Neuronal stem cell (in vitro differentiated cells): ENCODE results near the gene PSD4.

Experiments used
- DNase-seq: peaks from one replicate; pipeline ENCODE4 v3.0.0-alpha.2; 2013; ENCODE audit warnings: low spot score
- H2AFZ ChIP-seq: one replicate; pipeline ENCODE4 v1.6.1; 2013; ENCODE audit warnings: mild to moderate bottlenecking, low read length, inconsistent platforms
- H2AK5ac ChIP-seq: 2 replicates; pipeline ENCODE4 v1.6.1; 2013; ENCODE audit warnings: low read depth, mild to moderate bottlenecking, inconsistent platforms, low read length, moderate library complexity, mixed read lengths
- H2BK120ac ChIP-seq: 2 replicates; pipeline ENCODE4 v1.6.1; 2013; ENCODE audit warnings: low read depth, mild to moderate bottlenecking, inconsistent platforms, low read length, moderate library complexity, mixed read lengths
- H2BK12ac ChIP-seq: one replicate; pipeline ENCODE4 v1.6.1; 2013; ENCODE audit warnings: low read length, inconsistent platforms
- H2BK15ac ChIP-seq: 2 replicates; pipeline ENCODE4 v1.6.1; 2013; ENCODE audit warnings: mild to moderate bottlenecking, low read length, inconsistent platforms, mixed read lengths
- H2BK5ac ChIP-seq: one replicate; pipeline ENCODE4 v1.6.1; 2013; ENCODE audit warnings: inconsistent platforms, mild to moderate bottlenecking, low read length, moderate library complexity
- H3K14ac ChIP-seq: one replicate; pipeline ENCODE4 v1.6.1; 2013; ENCODE audit warnings: low read length, inconsistent platforms
- H3K18ac ChIP-seq: 2 replicates; pipeline ENCODE4 v1.6.1; 2013; ENCODE audit warnings: low read length, inconsistent platforms
- H3K23ac ChIP-seq: 2 replicates; pipeline ENCODE4 v1.6.1; 2013; ENCODE audit warnings: low read depth, mild to moderate bottlenecking, mixed read lengths, low read length, inconsistent platforms; ENCODE audit not compliant: poor library complexity
- H3K27ac ChIP-seq: replicated peaks from 3 replicates; pipeline ENCODE4 v1.5.1; 2013; ENCODE audit warnings: low read length, inconsistent platforms
- H3K27me3 ChIP-seq, 3 experiments: 2 replicates each; pipeline ENCODE4 v1.6.1; 2013; ENCODE audit warnings: low read length in 3 of 3, mild to moderate bottlenecking in 2 of 3, inconsistent platforms in 1 of 3, low read depth in 1 of 3, mixed read lengths in 1 of 3, moderate library complexity in 1 of 3; ENCODE audit not compliant: control insufficient read depth in 3 of 3, insufficient read depth in 3 of 3
- H3K36me3 ChIP-seq, 2 donors: replicated peaks in 1 of 2; 2 replicates each; pipeline ENCODE4 v1.6.1; 2013; ENCODE audit warnings: low read length in 2 of 2; ENCODE audit not compliant: control insufficient read depth in 2 of 2, insufficient read depth in 2 of 2
- H3K4ac ChIP-seq: 2 replicates; pipeline ENCODE4 v1.6.1; 2013; ENCODE audit warnings: inconsistent platforms, mild to moderate bottlenecking, low read length, moderate library complexity
- H3K4me1 ChIP-seq, 2 donors: 1 replicate in 1 of 2; 2 replicates in 1 of 2; pipeline ENCODE4 v1.6.1; 2013; ENCODE audit warnings: low read length in 2 of 2, low read depth in 1 of 2; ENCODE audit not compliant: control insufficient read depth in 2 of 2, insufficient read depth in 1 of 2
- H3K4me2 ChIP-seq: one replicate; pipeline ENCODE4 v1.6.1; 2013; ENCODE audit warnings: mild to moderate bottlenecking, low read length, inconsistent platforms; ENCODE audit not compliant: insufficient read depth, poor library complexity, severe bottlenecking
- H3K4me3 ChIP-seq, 2 donors: 2 replicates each; pipeline ENCODE4 v1.5.1; 2013; ENCODE audit warnings: low read length in 2 of 2, mild to moderate bottlenecking in 2 of 2, inconsistent platforms in 1 of 2, moderate library complexity in 1 of 2
- H3K79me1 ChIP-seq: one replicate; pipeline ENCODE4 v1.6.1; 2013; ENCODE audit warnings: low read depth, mild to moderate bottlenecking, inconsistent platforms, low read length, moderate library complexity
- H3K9ac ChIP-seq: one replicate; pipeline ENCODE4 v1.6.1; 2013; ENCODE audit warnings: mild to moderate bottlenecking, low read depth, low read length, inconsistent platforms; ENCODE audit not compliant: poor library complexity
- H3K9me3 ChIP-seq, 2 donors: replicated peaks in 1 of 2; 2 replicates each; pipeline versions ENCODE3 to v1.6.1; 2013; ENCODE audit warnings: low read length in 2 of 2, mild to moderate bottlenecking in 2 of 2, inconsistent platforms in 1 of 2, low read depth in 1 of 2, mixed read lengths in 1 of 2, moderate library complexity in 1 of 2; ENCODE audit not compliant: control insufficient read depth in 2 of 2, insufficient read depth in 1 of 2
- H4K8ac ChIP-seq: one replicate; pipeline ENCODE4 v1.6.1; 2013; ENCODE audit warnings: low read depth, mild to moderate bottlenecking, inconsistent platforms, low read length, moderate library complexity
- H4K91ac ChIP-seq: one replicate; pipeline ENCODE4 v1.6.1; 2013; ENCODE audit warnings: low read length, low read depth, mild to moderate bottlenecking, inconsistent platforms; ENCODE audit not compliant: poor library complexity
- WGBS, 2 donors: extraction: QIAGEN DNeasy Blood & Tissue Kit; methylation state at CpG; one replicate each; pipeline ENCODE4 v1.1.7; 2013; ENCODE audit warnings: missing lambda C conversion rate in 2 of 2, mixed read lengths in 1 of 2; ENCODE audit not compliant: insufficient read length in 2 of 2, insufficient replicate concordance in 1 of 2; ENCODE audit errors: extremely low coverage in 2 of 2; 5-methylcytosine and 5-hydroxymethylcytosine counted together

PSD4 gene

GRCh38 chr2:113160248-113160647 is 13.5 kb upstream of the PSD4 start:
- Histone ChIP-seq H4K91ac (no peak overlapping the region), H3K23ac (no peak overlapping the region), H3K9ac (no peak overlapping the region), H3K27me3 (peaks cover 0 to 38% (median 17%) of the 10 kb centered on the region in 3 experiments), H2BK120ac (no peak overlapping the region), H2AK5ac (no peak overlapping the region), H3K9me3 (peaks cover 0 to 4% of the 10 kb centered on the region in 2 donors), H3K4me2 (no peak overlapping the region), H3K4ac (no peak overlapping the region), H2BK12ac (no peak overlapping the region), H3K36me3 (no peaks in the 10 kb centered on the region), H2AFZ (no peak overlapping the region), H3K14ac (no peak overlapping the region), H2BK15ac (no peak overlapping the region), H3K79me1 (no peaks in the 10 kb centered on the region), H3K4me3 (no peak overlapping the region), H4K8ac (no peak overlapping the region), H3K4me1 (peaks cover 8 to 9% of the 10 kb centered on the region in 2 donors), H3K27ac (no peak overlapping the region), H2BK5ac (no peak overlapping the region), H3K18ac (no peak overlapping the region)
- DNase-seq = no peak
- no CpG with 5 or more reads among the region's 1 CpG for WGBS, 2 donors

DNA sequence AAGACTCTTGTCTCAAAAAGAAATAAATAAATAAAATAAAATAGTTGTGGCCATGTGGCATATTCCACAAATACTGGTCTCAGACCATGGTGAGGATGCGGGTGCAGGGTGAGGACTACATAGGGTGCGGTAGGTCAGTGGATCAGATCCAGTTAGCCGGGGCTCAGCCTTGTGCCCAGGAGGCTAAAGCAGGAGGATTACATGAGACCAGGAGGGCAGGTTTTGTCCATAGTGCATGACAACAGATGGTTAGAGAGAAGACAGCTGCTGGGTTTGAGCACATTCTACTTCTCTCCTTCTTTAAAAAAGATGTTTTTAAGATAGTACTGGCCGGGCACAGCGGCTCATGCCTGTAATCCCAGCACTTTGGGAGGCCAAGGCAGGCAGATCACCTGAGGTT is 12.8 kb upstream of the PSD4 start:
- no peak overlapping the region for H4K8ac ChIP-seq
- no peak overlapping the region for H3K4me3 ChIP-seq
- no peak for DNase-seq
- H3K27me3 ChIP-seq = peaks cover 0 to 30% (median 17%) of the 10 kb centered on the region in 3 experiments
- no peak overlapping the region for H3K4ac ChIP-seq
- no peak overlapping the region for H2AFZ ChIP-seq
- H2AK5ac ChIP-seq = no peak overlapping the region
- no peak overlapping the region for H4K91ac ChIP-seq
- H3K27ac ChIP-seq = no peak overlapping the region
- H2BK120ac ChIP-seq = no peak overlapping the region
- H3K4me1 ChIP-seq = peaks cover 8 to 15% of the 10 kb centered on the region in 2 donors
- no peak overlapping the region for H3K23ac ChIP-seq
- no peaks in the 10 kb centered on the region for H3K79me1 ChIP-seq
- H2BK12ac ChIP-seq = no peak overlapping the region
- H3K9me3 ChIP-seq = peaks cover 0 to under 1% of the 10 kb centered on the region in 2 donors
- no peak overlapping the region for H3K18ac ChIP-seq
- no peaks in the 10 kb centered on the region for H3K36me3 ChIP-seq
- WGBS, 2 donors = no CpG with 5 or more reads among the region's 5 CpGs
- no peak overlapping the region for H3K4me2 ChIP-seq
- no peak overlapping the region for H3K9ac ChIP-seq
- no peak overlapping the region for H2BK15ac ChIP-seq
- H3K14ac ChIP-seq = no peak overlapping the region
- H2BK5ac ChIP-seq = no peak overlapping the region

DNA sequence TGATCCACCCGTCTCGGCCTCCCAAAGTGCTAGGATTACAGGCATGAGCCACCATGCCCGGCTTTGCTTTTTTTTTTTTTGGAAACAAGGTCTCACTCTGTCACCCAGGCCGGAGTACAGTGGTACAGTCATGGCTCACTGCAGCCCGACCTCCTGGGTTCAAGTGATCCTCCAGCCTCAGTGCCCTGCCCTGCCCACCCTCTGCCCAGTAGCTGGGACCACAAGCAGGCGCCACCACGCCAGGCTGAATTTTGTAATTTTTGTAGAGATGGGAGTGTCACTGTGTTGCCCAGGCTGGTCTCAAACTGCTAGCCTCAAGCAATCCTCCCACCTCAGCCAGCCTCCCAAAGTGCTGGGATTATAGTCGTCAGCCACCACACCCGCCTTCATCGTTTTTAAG is 11.6 kb upstream of the PSD4 start:
- no CpG with 5 or more reads among the region's 10 CpGs for WGBS, 2 donors
- H3K4me1 ChIP-seq = peaks cover 8 to 17% of the 10 kb centered on the region in 2 donors
- H3K23ac ChIP-seq = no peak overlapping the region
- no peak overlapping the region for H2BK120ac ChIP-seq
- no peak overlapping the region for H2AK5ac ChIP-seq
- no peak overlapping the region for H3K18ac ChIP-seq
- no peak overlapping the region for H3K4me3 ChIP-seq
- H2BK12ac ChIP-seq = no peak overlapping the region
- H2AFZ ChIP-seq = no peak overlapping the region
- H2BK15ac ChIP-seq = no peak overlapping the region
- H3K9me3 ChIP-seq = no peaks in the 10 kb centered on the region
- no peak overlapping the region for H4K8ac ChIP-seq
- no peak overlapping the region for H3K4me2 ChIP-seq
- H3K14ac ChIP-seq = no peak overlapping the region
- H3K4ac ChIP-seq = no peak overlapping the region
- H3K9ac ChIP-seq = no peak overlapping the region
- DNase-seq = no peak
- H3K27me3 ChIP-seq = peaks cover 0 to 20% (median 15%) of the 10 kb centered on the region in 3 experiments
- H4K91ac ChIP-seq = no peak overlapping the region
- no peaks in the 10 kb centered on the region for H3K79me1 ChIP-seq
- H2BK5ac ChIP-seq = no peak overlapping the region
- no peak overlapping the region for H3K27ac ChIP-seq
- H3K36me3 ChIP-seq = no peaks in the 10 kb centered on the region

- H2AFZ ChIP-seq = no peak overlapping the region
- H2BK12ac ChIP-seq = no peak overlapping the region
- no peak overlapping the region for H3K9ac ChIP-seq
- H3K79me1 ChIP-seq = no peaks in the 10 kb centered on the region
- H3K18ac ChIP-seq = no peak overlapping the region
- H3K9me3 ChIP-seq = no peaks in the 10 kb centered on the region
- H3K4ac ChIP-seq = no peak overlapping the region
- no peak overlapping the region for H3K4me3 ChIP-seq
- H3K27ac ChIP-seq = no peak overlapping the region
- DNase-seq = no peak
- peaks cover 6 to 19% of the 10 kb centered on the region in 2 donors for H3K4me1 ChIP-seq
- H2BK5ac ChIP-seq = no peak overlapping the region
- no peak overlapping the region for H2BK15ac ChIP-seq
- H2AK5ac ChIP-seq = no peak overlapping the region
- no peak overlapping the region for H3K4me2 ChIP-seq
- no peak overlapping the region for H2BK120ac ChIP-seq
- no peak overlapping the region for H3K14ac ChIP-seq
- peaks cover 0 to 15% (median 10%) of the 10 kb centered on the region in 3 experiments for H3K27me3 ChIP-seq
- H3K36me3 ChIP-seq = no peaks in the 10 kb centered on the region
- H4K91ac ChIP-seq = no peak overlapping the region
- H3K23ac ChIP-seq = no peak overlapping the region
- no peak overlapping the region for H4K8ac ChIP-seq
Measured at GRCh38 chr2:113162869-113163268, 10.9 kb upstream of the PSD4 start.
